K562 (cell line): Measurements from ENCODE around the gene CFAP221. TPM values are rescaled to one million over a fixed set of nuclear protein-coding genes. Genes with fewer than 3 reads are reported as not detected.

ENCODE experiments used
- ATAC-seq: fragments of 200-7000 bp; cut with Tn5 transposase; 3 replicates; pipeline ENCODE4 v1.9.1; 2020; ENCODE audit warnings: moderate library complexity
- BruUV-seq: library from RNA; stranded (reverse); fragments of 400-500 nt; replicated peaks from 2 replicates; lab custom pipeline; 2021; lab: Mats Ljungman, UMichigan
- CTCF ChIA-PET: fragments of 300-600 bp; formaldehyde crosslinking; extraction: SDS; loops from one replicate; lab custom pipeline; 2021; ENCODE audit warnings: low intra/inter-chr PET ratio; lab: Yijun Ruan, JAX
- POLR2A ChIA-PET: fragments of 300-600, 350-650 bp; sonication (Branson Sonifier 250); formaldehyde crosslinking; extraction: SDS; loops from one replicate; lab custom pipeline; 2021; ENCODE audit warnings: antibody characterized with exemption, inconsistent platforms; lab: Yijun Ruan, JAX
- DNase-seq, 4 experiments: peaks; one replicate each; pipeline versions ENCODE4 v3.0.0 to v3.0.0-alpha.2; 2011 to 2018; ENCODE audit warnings: low spot score in 3 of 4, mixed read lengths in 3 of 4; ENCODE audit errors: extremely low read depth in 1 of 4
- FAIRE-seq: peaks from 2 replicates; lab custom pipeline; 2011; peaks lifted over from hg19 to GRCh38; lab: Jason Lieb, UNC
- H2AFZ ChIP-seq: 2 replicates; pipeline ENCODE4 v1.6.0; 2011; ENCODE audit warnings: low read depth, low read length, control low read depth, inconsistent platforms
- H3K27ac ChIP-seq: fragments of 200-600 bp; 3 replicates; pipeline ENCODE4 v1.8.0; 2011; ENCODE audit warnings: low read depth, mild to moderate bottlenecking, control low read depth, inconsistent platforms, low read length, moderate library complexity, mixed read lengths; ENCODE audit errors: extremely low read depth
- H3K27me3 ChIP-seq, 2 experiments: fragments of 300-600 bp in 1 of 2; 2 replicates in 1 of 2; 3 replicates in 1 of 2; pipeline versions ENCODE4 v1.6.0 to v1.8.0; 2011; ENCODE audit warnings: inconsistent platforms in 2 of 2, low read length in 2 of 2, mild to moderate bottlenecking in 1 of 2, mixed read lengths in 1 of 2, moderate library complexity in 1 of 2; ENCODE audit not compliant: control insufficient read depth in 2 of 2, insufficient read depth in 2 of 2
- H3K36me3 ChIP-seq: fragments of 300-600 bp; 3 replicates; pipeline ENCODE4 v1.8.0; 2011; ENCODE audit warnings: mild to moderate bottlenecking, low read length, inconsistent platforms; ENCODE audit not compliant: control insufficient read depth, insufficient read depth
- H3K4me1 ChIP-seq, 2 experiments: fragments of 200-600 bp in 1 of 2; replicated peaks in 1 of 2; 2 replicates in 1 of 2; 3 replicates in 1 of 2; pipeline versions ENCODE4 v1.5.1 to v1.8.0; 2011; ENCODE audit warnings: inconsistent platforms in 2 of 2, low read length in 2 of 2, mild to moderate bottlenecking in 1 of 2, mixed read lengths in 1 of 2, moderate library complexity in 1 of 2; ENCODE audit not compliant: control insufficient read depth in 2 of 2, insufficient read depth in 2 of 2
- H3K4me2 ChIP-seq: 2 replicates; pipeline ENCODE4 v1.6.1; 2011; ENCODE audit warnings: low read length, control low read depth, inconsistent platforms, mixed read lengths; ENCODE audit not compliant: insufficient read depth
- H3K4me3 ChIP-seq: fragments of 200-600 bp; sonication (generic), shearing (Covaris generic); 2 replicates; pipeline ENCODE4 v1.5.1; 2016; ENCODE audit warnings: control low read depth, inconsistent platforms
- H3K79me2 ChIP-seq: fragments of 200-600 bp; 3 replicates; pipeline ENCODE4 v1.8.0; 2011; ENCODE audit warnings: low read length, inconsistent platforms; ENCODE audit not compliant: control insufficient read depth, insufficient read depth
- H3K9ac ChIP-seq, 2 experiments: 2 replicates each; pipeline versions ENCODE4 v1.6.0 to v1.6.1; 2011; ENCODE audit warnings: low read depth in 2 of 2, low read length in 2 of 2, control low read depth in 1 of 2, inconsistent platforms in 1 of 2, mild to moderate bottlenecking in 1 of 2, mixed read lengths in 1 of 2; ENCODE audit not compliant: insufficient read depth in 1 of 2
- H3K9me1 ChIP-seq: one replicate; pipeline ENCODE4 v1.6.0; 2011; ENCODE audit warnings: inconsistent platforms, mild to moderate bottlenecking, low read length, moderate library complexity; ENCODE audit not compliant: control insufficient read depth, insufficient read depth
- H3K9me3 ChIP-seq: replicated peaks from 2 replicates; pipeline ENCODE4 v1.5.1; 2011; ENCODE audit warnings: low read depth, low read length, inconsistent platforms; ENCODE audit not compliant: control insufficient read depth, insufficient read depth
- H4K20me1 ChIP-seq: replicated peaks from 2 replicates; pipeline ENCODE4 v1.6.1; 2011; ENCODE audit warnings: low read length, inconsistent platforms, mixed read lengths; ENCODE audit not compliant: control insufficient read depth, insufficient read depth
- FOXA3 ChIP-seq, 2 experiments: fragments of 450-650 bp in 1 of 2; sonication (generic) in 1 of 2; formaldehyde crosslinking; IDR thresholded peaks in 1 of 2; conservative IDR thresholded peaks in 1 of 2; 2 replicates each; pipeline versions ENCODE4 v1.4.0 to v1.8.0; 2020 to 2022; ENCODE audit warnings: mild to moderate bottlenecking in 2 of 2, missing genetic modification reagents in 1 of 2
- GATAD2A ChIP-seq: fragments of 450-650 bp; IDR thresholded peaks from 2 replicates; pipeline ENCODE4 v1.6.1; 2017
- HMGN3 ChIP-seq: IDR thresholded peaks from 2 replicates; pipeline ENCODE4 v1.6.1; 2011; ENCODE audit warnings: borderline replicate concordance, low read depth, mild to moderate bottlenecking, mixed read lengths, low read length; ENCODE audit not compliant: insufficient read length; ENCODE audit errors: extremely low read depth
- LCOR ChIP-seq: sonication (generic); formaldehyde crosslinking; IDR thresholded peaks from 2 replicates; pipeline ENCODE4 v1.8.0; 2022; ENCODE audit warnings: mild to moderate bottlenecking, missing genetic modification reagents
- NFXL1 ChIP-seq: fragments of 450-650 bp; formaldehyde crosslinking; IDR thresholded peaks from 2 replicates; pipeline ENCODE4 v1.4.0; 2021; ENCODE audit warnings: mild to moderate bottlenecking
- NR1H2 ChIP-seq: sonication (generic); formaldehyde crosslinking; IDR thresholded peaks from 2 replicates; pipeline ENCODE4 v1.4.0; 2020; ENCODE audit warnings: mild to moderate bottlenecking, missing genetic modification reagents
- PHF8 ChIP-seq: fragments of 200-600 bp; sonication (generic); IDR thresholded peaks from 2 replicates; pipeline ENCODE4 v1.6.1; 2012; ENCODE audit warnings: mixed run types, mild to moderate bottlenecking, inconsistent platforms, low read length, moderate library complexity, borderline replicate concordance
- SETDB1 ChIP-seq: IDR thresholded peaks from one replicate; pipeline ENCODE4 v1.6.1; 2012; ENCODE audit warnings: low read length, control low read depth, inconsistent platforms
- ZNF282 ChIP-seq: sonication (generic); formaldehyde crosslinking; IDR thresholded peaks from 2 replicates; pipeline ENCODE4 v1.8.1; 2023; ENCODE audit warnings: missing genetic modification reagents
- ZNF445 ChIP-seq: fragments of 250-450 bp; sonication (Bioruptor Pico); IDR thresholded peaks from 2 replicates; pipeline ENCODE4 v1.4.0; 2020; ENCODE audit warnings: low read depth, mild to moderate bottlenecking, moderate library complexity
- ZNF586 ChIP-seq: fragments of 450-650 bp; formaldehyde crosslinking; conservative IDR thresholded peaks from 2 replicates; pipeline ENCODE4 v1.4.0; 2020; ENCODE audit warnings: mild to moderate bottlenecking, moderate library complexity
- ZSCAN29 ChIP-seq: fragments of 450-650 bp; IDR thresholded peaks from 2 replicates; pipeline ENCODE4 v1.6.1; 2017
- WGBS: fragments of 100-300 bp; shearing (Covaris generic); methylation state at CpG from one replicate; pipeline ENCODE4 v1.1.6; 2016; ENCODE audit warnings: low coverage, mixed read lengths; ENCODE audit not compliant: insufficient coverage; ENCODE audit errors: missing lambda C conversion rate; 5-methylcytosine and 5-hydroxymethylcytosine counted together
- in situ Hi-C: fragments of 300-500 bp; cut with MboI; formaldehyde crosslinking; loops from 4 replicates; pipeline ENCODE4 v1.15.0; 2018; ENCODE audit warnings: inconsistent platforms, mixed read lengths
- intact Hi-C: fragments of 100-400 bp; cut with micrococcal nuclease; formaldehyde crosslinking; loops from 2 replicates; pipeline ENCODE4 v1.14.2; 2022
- polyA plus RNA-seq, 8 experiments: library from polyadenylated mRNA; depleted of rRNA in 4 of 8; stranded (reverse) in 5 of 8; unstranded in 3 of 8; fragments of >200 nt; fragmentation: Nextera tagmentation in 2 of 8; fragmentation: Illumina TruSeq in 1 of 8; extraction: Ambion mirVana in 2 of 8; extraction: Trizol in 1 of 8; gene quantifications; 2 replicates each; pipeline versions ENCODE4 v1.2.1 to v1.2.3, GENCODE V29; 2011 to 2014; ENCODE audit warnings: inconsistent platforms in 1 of 8, missing spikeins in 1 of 8
- total RNA-seq, 7 experiments: library from RNA; depleted of rRNA in 6 of 7; stranded (reverse); fragments of >200 nt in 6 of 7; fragmentation: Illumina TruSeq in 2 of 7; extraction: Trizol in 2 of 7; gene quantifications; 2 replicates each; pipeline versions ENCODE4 v1.2.1 to v1.2.3, GENCODE V29; 2011 to 2021; ENCODE audit warnings: low replicate concordance in 1 of 7
- TF ChIP-seq, protein P1 (sequence below): fragments of 450-650 bp; IDR thresholded peaks from 2 replicates; pipeline ENCODE4 v1.6.1; 2016; ENCODE audit warnings: mild to moderate bottlenecking
- TF ChIP-seq, protein P2 (sequence below): sonication (generic); formaldehyde crosslinking; IDR thresholded peaks from 2 replicates; pipeline ENCODE4 v1.8.0; 2022; ENCODE audit warnings: mild to moderate bottlenecking, missing genetic modification reagents

CFAP221 gene
- total and polyA plus RNA-seq, 9 of the 15 experiments (the other 6 are each of a cell fraction or from before 2014, with no cell fraction given), result 0.09 to 1.4 (median 0.65) TPM

DNA sequence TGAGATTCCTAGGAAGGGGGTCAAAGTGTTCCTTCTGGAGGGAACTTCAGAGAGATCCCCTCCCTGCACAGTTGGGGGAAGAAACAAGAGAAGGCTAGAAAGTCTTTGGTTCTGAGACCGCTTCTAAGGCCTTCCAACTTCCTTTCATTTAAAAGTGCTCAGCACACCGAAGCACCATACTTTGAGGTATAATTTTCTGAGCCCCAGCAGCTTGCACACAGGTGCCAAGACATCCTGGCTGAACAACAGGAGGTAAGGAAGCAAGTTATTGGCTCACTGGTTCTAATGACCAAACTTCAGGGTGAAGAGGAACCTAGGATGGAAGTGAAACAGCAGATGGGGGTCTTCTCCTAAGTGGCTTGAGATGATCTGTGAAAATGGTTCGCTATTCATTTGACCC is 154.0 kb downstream of the CFAP221 start:
- H3K9ac ChIP-seq, result no peak overlapping the region
- in situ Hi-C loops (no loop called here), intact Hi-C loops (no loop called here)
- no peaks in the 10 kb centered on the region for H3K79me2 ChIP-seq
- peaks cover 0 to 7% of the 10 kb centered on the region in 2 experiments; a peak in 1 of 5 replicates for H3K4me1 ChIP-seq
- TF ChIP-seq, protein P1, sequence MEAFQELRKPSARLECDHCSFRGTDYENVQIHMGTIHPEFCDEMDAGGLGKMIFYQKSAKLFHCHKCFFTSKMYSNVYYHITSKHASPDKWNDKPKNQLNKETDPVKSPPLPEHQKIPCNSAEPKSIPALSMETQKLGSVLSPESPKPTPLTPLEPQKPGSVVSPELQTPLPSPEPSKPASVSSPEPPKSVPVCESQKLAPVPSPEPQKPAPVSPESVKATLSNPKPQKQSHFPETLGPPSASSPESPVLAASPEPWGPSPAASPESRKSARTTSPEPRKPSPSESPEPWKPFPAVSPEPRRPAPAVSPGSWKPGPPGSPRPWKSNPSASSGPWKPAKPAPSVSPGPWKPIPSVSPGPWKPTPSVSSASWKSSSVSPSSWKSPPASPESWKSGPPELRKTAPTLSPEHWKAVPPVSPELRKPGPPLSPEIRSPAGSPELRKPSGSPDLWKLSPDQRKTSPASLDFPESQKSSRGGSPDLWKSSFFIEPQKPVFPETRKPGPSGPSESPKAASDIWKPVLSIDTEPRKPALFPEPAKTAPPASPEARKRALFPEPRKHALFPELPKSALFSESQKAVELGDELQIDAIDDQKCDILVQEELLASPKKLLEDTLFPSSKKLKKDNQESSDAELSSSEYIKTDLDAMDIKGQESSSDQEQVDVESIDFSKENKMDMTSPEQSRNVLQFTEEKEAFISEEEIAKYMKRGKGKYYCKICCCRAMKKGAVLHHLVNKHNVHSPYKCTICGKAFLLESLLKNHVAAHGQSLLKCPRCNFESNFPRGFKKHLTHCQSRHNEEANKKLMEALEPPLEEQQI, result no peak
- TF ChIP-seq ZNF586 (no peak), NR1H2 (CRISPR knock-in tag) (no peak), HMGN3 (no peak), FOXA3 (CRISPR knock-in tag; conservative IDR thresholded peaks at IDR 0.05 in 1 of 2, IDR thresholded peaks at IDR 0.05 in 1 of 2) (no peak), ZNF282 (no peak), NFXL1 (CRISPR knock-in tag) (no peak), ZSCAN29 (no peak), GATAD2A (no peak), PHF8 (no peak), LCOR (CRISPR knock-in tag) (no peak), SETDB1 (no peak), ZNF445 (CRISPR knock-in tag) (no peak)
- TF ChIP-seq, protein P2, sequence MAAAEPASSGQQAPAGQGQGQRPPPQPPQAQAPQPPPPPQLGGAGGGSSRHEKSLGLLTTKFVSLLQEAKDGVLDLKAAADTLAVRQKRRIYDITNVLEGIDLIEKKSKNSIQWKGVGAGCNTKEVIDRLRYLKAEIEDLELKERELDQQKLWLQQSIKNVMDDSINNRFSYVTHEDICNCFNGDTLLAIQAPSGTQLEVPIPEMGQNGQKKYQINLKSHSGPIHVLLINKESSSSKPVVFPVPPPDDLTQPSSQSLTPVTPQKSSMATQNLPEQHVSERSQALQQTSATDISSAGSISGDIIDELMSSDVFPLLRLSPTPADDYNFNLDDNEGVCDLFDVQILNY, result no peak
- 41% methylated on average over 3 of the region's 3 CpGs for WGBS
- no peaks in the 10 kb centered on the region for H3K36me3 ChIP-seq
- DNase-seq (no peak), ATAC-seq (no peak), FAIRE-seq (no peak)
- H3K27ac ChIP-seq, result no peak overlapping the region
- no peak overlapping the region for H3K4me3 ChIP-seq
- no peaks in the 10 kb centered on the region for H4K20me1 ChIP-seq
- no peaks in the 10 kb centered on the region for H3K9me1 ChIP-seq
- BruUV-seq, result no TSS peak
- H3K4me2 ChIP-seq, result no peak overlapping the region
- CTCF ChIA-PET, result no interaction called here
- no peak overlapping the region for H2AFZ ChIP-seq
- no peaks in the 10 kb centered on the region for H3K9me3 ChIP-seq
- POLR2A ChIA-PET, result no interaction called here
- H3K27me3 ChIP-seq, result peaks cover 2 to 17% of the 10 kb centered on the region in 2 experiments; a peak in 2 of 5 replicates
